HEK293 (cell line): ENCODE measurements around the gene GGPS1.

Experiments used
- HOXD13 ChIP-seq: sonication (generic); formaldehyde crosslinking; IDR thresholded peaks from 2 replicates; pipeline ENCODE4 v1.8.0; 2022; ENCODE audit warnings: missing genetic modification reagents, borderline replicate concordance
- OSR2 ChIP-seq: fragments of 450-650 bp; formaldehyde crosslinking; IDR thresholded peaks from 2 replicates; pipeline ENCODE4 v1.5.1; 2016; ENCODE audit warnings: missing biosample characterization, missing genetic modification characterization
- REPIN1 ChIP-seq: fragments of 450-650 bp; formaldehyde crosslinking; IDR thresholded peaks from 2 replicates; pipeline ENCODE4 v1.5.1; 2017; ENCODE audit warnings: missing biosample characterization, missing genetic modification characterization, low read depth
- SCRT2 ChIP-seq: fragments of 450-650 bp; formaldehyde crosslinking; IDR thresholded peaks from 2 replicates; pipeline ENCODE4 v1.5.1; 2016; ENCODE audit warnings: missing biosample characterization, missing genetic modification characterization
- TCF7L2 ChIP-seq: IDR thresholded peaks from 2 replicates; pipeline ENCODE4 v1.6.1; 2011; ENCODE audit warnings: low read depth, mild to moderate bottlenecking, inconsistent platforms, low read length, moderate library complexity, borderline replicate concordance
- ZBTB8A ChIP-seq: fragments of 450-650 bp; formaldehyde crosslinking; IDR thresholded peaks from 2 replicates; pipeline ENCODE4 v1.5.1; 2016; ENCODE audit warnings: missing biosample characterization, missing genetic modification characterization
- ZEB2 ChIP-seq: fragments of 450-650 bp; formaldehyde crosslinking; IDR thresholded peaks from 2 replicates; pipeline ENCODE4 v1.5.1; 2016; ENCODE audit warnings: missing biosample characterization, missing genetic modification characterization
- ZNF133 ChIP-seq: fragments of 450-650 bp; formaldehyde crosslinking; IDR thresholded peaks from 2 replicates; pipeline ENCODE4 v1.5.1; 2016; ENCODE audit warnings: missing biosample characterization, missing genetic modification characterization
- ZNF174 ChIP-seq: fragments of 450-650 bp; formaldehyde crosslinking; IDR thresholded peaks from 2 replicates; pipeline ENCODE4 v1.5.0; 2017; ENCODE audit warnings: missing biosample characterization, mild to moderate bottlenecking, missing genetic modification characterization
- ZNF175 ChIP-seq: fragments of 450-650 bp; formaldehyde crosslinking; IDR thresholded peaks from 2 replicates; pipeline ENCODE4 v1.5.1; 2016; ENCODE audit warnings: missing biosample characterization, missing genetic modification characterization
- ZNF239 ChIP-seq: fragments of 450-650 bp; formaldehyde crosslinking; IDR thresholded peaks from 2 replicates; pipeline ENCODE4 v1.5.1; 2016; ENCODE audit warnings: missing biosample characterization, missing genetic modification characterization
- ZNF24 ChIP-seq: fragments of 450-650 bp; formaldehyde crosslinking; IDR thresholded peaks from 2 replicates; pipeline ENCODE4 v1.5.1; 2016; ENCODE audit warnings: missing biosample characterization, missing genetic modification characterization
- ZNF274 ChIP-seq, 2 experiments: fragments of 200-500 bp in 1 of 2; fragments of 450-650 bp in 1 of 2; sonication (Bioruptor generic) in 1 of 2; formaldehyde crosslinking in 1 of 2; IDR thresholded peaks; 2 replicates each; pipeline versions ENCODE4 v1.5.1 to v1.6.1; 2014 to 2016; ENCODE audit warnings: borderline replicate concordance in 1 of 2, inconsistent platforms in 1 of 2, low read length in 1 of 2, missing biosample characterization in 1 of 2, missing genetic modification characterization in 1 of 2
- ZNF350 ChIP-seq: fragments of 450-650 bp; formaldehyde crosslinking; IDR thresholded peaks from 2 replicates; pipeline ENCODE4 v1.5.0; 2017; ENCODE audit warnings: missing biosample characterization, mild to moderate bottlenecking, missing genetic modification characterization
- ZNF48 ChIP-seq: fragments of 450-650 bp; formaldehyde crosslinking; IDR thresholded peaks from 2 replicates; pipeline ENCODE4 v1.5.1; 2016; ENCODE audit warnings: missing biosample characterization, missing genetic modification characterization
- ZNF529 ChIP-seq: fragments of 450-650 bp; formaldehyde crosslinking; IDR thresholded peaks from 2 replicates; pipeline ENCODE4 v1.5.1; 2017; ENCODE audit warnings: missing genetic modification characterization, missing biosample characterization; ENCODE audit not compliant: insufficient replicate concordance
- ZNF561 ChIP-seq: fragments of 450-650 bp; IDR thresholded peaks from 2 replicates; pipeline ENCODE4 v1.5.1; 2018; ENCODE audit warnings: missing biosample characterization, missing genetic modification characterization, borderline replicate concordance
- ZNF768 ChIP-seq: fragments of 450-650 bp; formaldehyde crosslinking; IDR thresholded peaks from 2 replicates; pipeline ENCODE4 v1.5.1; 2018; ENCODE audit warnings: missing biosample characterization, mild to moderate bottlenecking, missing genetic modification characterization
- ZNF843 ChIP-seq: fragments of 450-650 bp; formaldehyde crosslinking; IDR thresholded peaks from 2 replicates; pipeline ENCODE4 v1.5.1; 2016; ENCODE audit warnings: missing biosample characterization, missing genetic modification characterization
- ZXDB ChIP-seq: fragments of 450-650 bp; formaldehyde crosslinking; IDR thresholded peaks from 2 replicates; pipeline ENCODE4 v1.5.1; 2016; ENCODE audit warnings: missing biosample characterization, missing genetic modification characterization
- TF ChIP-seq, protein P1 (sequence below): fragments of 450-650 bp; formaldehyde crosslinking; conservative IDR thresholded peaks from 2 replicates; pipeline ENCODE4 v1.5.1; 2016; ENCODE audit warnings: low read depth, missing biosample characterization, missing genetic modification characterization
- TF ChIP-seq, protein P2 (sequence below): fragments of 450-650 bp; formaldehyde crosslinking; IDR thresholded peaks from 2 replicates; pipeline ENCODE4 v1.5.1; 2017; ENCODE audit warnings: missing biosample characterization, mild to moderate bottlenecking, missing genetic modification characterization, moderate library complexity
- TF ChIP-seq, protein P3 (sequence below): fragments of 450-650 bp; formaldehyde crosslinking; IDR thresholded peaks from 2 replicates; pipeline ENCODE4 v1.5.1; 2016; ENCODE audit warnings: missing biosample characterization, missing genetic modification characterization, borderline replicate concordance
- TF ChIP-seq, protein P4 (sequence below): fragments of 450-650 bp; IDR thresholded peaks from 2 replicates; pipeline ENCODE4 v1.5.1; 2018; ENCODE audit warnings: missing biosample characterization, missing genetic modification characterization

The GGPS1 gene

DNA sequence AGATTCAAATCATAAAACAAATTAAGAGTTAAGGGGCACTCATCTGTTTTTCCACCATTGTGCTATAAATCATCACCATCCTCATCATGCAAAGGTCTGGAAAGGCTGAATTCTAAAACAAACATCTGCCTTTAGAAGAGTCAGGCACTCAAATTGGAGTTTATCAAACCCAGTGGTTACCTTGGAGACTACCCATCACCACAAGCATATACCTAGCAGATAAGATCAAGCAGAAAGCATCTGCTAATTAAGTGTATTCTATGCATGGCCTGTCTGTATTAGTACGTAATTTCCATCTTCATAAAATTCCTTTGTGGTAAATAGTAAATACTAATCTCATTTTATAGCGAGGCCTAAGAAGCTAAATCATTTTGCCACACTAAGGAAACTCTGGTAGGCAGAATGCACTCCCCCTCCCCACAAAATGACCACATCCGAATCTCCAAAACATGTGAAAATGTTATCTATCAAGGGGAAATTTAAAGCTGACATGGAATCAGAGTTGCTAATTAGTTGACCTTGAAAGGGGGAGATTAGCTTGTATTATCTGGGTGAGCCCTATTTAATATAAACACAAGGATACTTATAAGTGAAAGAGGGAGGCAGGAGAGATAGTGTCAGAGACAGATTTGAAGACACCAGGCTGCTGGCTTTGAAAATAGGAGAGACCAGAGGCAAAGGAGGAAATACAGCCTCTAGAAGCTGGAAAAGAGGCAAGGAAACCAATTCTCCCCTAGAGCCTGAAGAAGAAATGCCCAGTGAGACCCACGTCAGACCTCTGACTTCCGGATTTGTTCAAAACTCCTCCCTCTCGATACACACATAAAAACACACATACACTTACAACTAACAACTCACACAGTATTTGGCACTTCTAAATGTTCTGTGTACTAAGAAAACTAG is 23.6 kb upstream of the GGPS1 start (continued):
- TF ChIP-seq, protein P1, sequence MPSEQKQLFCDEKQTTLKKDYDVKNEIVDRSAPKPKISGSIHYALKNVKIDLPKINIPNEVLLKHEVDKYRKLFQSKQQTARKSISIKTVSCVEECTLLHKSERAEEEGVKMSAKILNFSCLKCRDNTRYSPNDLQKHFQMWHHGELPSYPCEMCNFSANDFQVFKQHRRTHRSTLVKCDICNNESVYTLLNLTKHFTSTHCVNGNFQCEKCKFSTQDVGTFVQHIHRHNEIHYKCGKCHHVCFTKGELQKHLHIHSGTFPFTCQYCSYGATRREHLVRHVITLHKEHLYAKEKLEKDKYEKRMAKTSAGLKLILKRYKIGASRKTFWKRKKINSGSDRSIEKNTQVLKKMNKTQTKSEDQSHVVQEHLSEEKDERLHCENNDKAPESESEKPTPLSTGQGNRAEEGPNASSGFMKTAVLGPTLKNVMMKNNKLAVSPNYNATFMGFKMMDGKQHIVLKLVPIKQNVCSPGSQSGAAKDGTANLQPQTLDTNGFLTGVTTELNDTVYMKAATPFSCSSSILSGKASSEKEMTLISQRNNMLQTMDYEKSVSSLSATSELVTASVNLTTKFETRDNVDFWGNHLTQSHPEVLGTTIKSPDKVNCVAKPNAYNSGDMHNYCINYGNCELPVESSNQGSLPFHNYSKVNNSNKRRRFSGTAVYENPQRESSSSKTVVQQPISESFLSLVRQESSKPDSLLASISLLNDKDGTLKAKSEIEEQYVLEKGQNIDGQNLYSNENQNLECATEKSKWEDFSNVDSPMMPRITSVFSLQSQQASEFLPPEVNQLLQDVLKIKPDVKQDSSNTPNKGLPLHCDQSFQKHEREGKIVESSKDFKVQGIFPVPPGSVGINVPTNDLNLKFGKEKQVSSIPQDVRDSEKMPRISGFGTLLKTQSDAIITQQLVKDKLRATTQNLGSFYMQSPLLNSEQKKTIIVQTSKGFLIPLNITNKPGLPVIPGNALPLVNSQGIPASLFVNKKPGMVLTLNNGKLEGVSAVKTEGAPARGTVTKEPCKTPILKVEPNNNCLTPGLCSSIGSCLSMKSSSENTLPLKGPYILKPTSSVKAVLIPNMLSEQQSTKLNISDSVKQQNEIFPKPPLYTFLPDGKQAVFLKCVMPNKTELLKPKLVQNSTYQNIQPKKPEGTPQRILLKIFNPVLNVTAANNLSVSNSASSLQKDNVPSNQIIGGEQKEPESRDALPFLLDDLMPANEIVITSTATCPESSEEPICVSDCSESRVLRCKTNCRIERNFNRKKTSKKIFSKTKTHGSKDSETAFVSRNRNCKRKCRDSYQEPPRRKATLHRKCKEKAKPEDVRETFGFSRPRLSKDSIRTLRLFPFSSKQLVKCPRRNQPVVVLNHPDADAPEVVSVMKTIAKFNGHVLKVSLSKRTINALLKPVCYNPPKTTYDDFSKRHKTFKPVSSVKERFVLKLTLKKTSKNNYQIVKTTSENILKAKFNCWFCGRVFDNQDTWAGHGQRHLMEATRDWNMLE (tag by site-specific recombination): no peak
- TF ChIP-seq ZNF274 (IDR thresholded peaks at IDR 0.05; ENCODE audit: low read length) (no peak), ZNF274 (tag by site-specific recombination; IDR thresholded peaks at IDR 0.05; ENCODE audit: borderline replicate concordance) (no peak), ZNF133 (no peak), ZNF174 (tag by site-specific recombination) (no peak), ZNF175 (tag by site-specific recombination) (no peak), TCF7L2 (peak; percentile 40; the same call in 1 of the 2 replicates), REPIN1 (tag by site-specific recombination) (no peak), ZNF843 (tag by site-specific recombination) (peak; percentile 47; the same call in 1 of the 2 replicates), ZNF529 (no peak), ZNF239 (tag by site-specific recombination) (no peak), ZNF561 (tag by site-specific recombination) (no peak), SCRT2 (no peak), ZEB2 (tag by site-specific recombination) (no peak), ZNF48 (no peak), ZNF24 (tag by site-specific recombination) (no peak), ZXDB (tag by site-specific recombination) (peak; percentile 58), OSR2 (tag by site-specific recombination) (peak; percentile 72; the same call in 1 of the 2 replicates), ZNF768 (tag by site-specific recombination) (no peak), ZNF350 (no peak), ZBTB8A (tag by site-specific recombination) (no peak), HOXD13 (CRISPR knock-in tag) (no peak)
- TF ChIP-seq, protein P2, sequence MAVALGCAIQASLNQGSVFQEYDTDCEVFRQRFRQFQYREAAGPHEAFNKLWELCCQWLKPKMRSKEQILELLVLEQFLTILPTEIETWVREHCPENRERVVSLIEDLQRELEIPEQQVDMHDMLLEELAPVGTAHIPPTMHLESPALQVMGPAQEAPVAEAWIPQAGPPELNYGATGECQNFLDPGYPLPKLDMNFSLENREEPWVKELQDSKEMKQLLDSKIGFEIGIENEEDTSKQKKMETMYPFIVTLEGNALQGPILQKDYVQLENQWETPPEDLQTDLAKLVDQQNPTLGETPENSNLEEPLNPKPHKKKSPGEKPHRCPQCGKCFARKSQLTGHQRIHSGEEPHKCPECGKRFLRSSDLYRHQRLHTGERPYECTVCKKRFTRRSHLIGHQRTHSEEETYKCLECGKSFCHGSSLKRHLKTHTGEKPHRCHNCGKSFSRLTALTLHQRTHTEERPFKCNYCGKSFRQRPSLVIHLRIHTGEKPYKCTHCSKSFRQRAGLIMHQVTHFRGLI (tag by site-specific recombination): no peak
- TF ChIP-seq, protein P3, sequence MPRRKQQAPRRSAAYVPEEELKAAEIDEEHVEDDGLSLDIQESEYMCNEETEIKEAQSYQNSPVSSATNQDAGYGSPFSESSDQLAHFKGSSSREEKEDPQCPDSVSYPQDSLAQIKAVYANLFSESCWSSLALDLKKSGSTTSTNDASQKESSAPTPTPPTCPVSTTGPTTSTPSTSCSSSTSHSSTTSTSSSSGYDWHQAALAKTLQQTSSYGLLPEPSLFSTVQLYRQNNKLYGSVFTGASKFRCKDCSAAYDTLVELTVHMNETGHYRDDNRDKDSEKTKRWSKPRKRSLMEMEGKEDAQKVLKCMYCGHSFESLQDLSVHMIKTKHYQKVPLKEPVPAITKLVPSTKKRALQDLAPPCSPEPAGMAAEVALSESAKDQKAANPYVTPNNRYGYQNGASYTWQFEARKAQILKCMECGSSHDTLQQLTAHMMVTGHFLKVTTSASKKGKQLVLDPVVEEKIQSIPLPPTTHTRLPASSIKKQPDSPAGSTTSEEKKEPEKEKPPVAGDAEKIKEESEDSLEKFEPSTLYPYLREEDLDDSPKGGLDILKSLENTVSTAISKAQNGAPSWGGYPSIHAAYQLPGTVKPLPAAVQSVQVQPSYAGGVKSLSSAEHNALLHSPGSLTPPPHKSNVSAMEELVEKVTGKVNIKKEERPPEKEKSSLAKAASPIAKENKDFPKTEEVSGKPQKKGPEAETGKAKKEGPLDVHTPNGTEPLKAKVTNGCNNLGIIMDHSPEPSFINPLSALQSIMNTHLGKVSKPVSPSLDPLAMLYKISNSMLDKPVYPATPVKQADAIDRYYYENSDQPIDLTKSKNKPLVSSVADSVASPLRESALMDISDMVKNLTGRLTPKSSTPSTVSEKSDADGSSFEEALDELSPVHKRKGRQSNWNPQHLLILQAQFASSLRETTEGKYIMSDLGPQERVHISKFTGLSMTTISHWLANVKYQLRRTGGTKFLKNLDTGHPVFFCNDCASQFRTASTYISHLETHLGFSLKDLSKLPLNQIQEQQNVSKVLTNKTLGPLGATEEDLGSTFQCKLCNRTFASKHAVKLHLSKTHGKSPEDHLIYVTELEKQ (tag by site-specific recombination): no peak
- TF ChIP-seq, protein P4, sequence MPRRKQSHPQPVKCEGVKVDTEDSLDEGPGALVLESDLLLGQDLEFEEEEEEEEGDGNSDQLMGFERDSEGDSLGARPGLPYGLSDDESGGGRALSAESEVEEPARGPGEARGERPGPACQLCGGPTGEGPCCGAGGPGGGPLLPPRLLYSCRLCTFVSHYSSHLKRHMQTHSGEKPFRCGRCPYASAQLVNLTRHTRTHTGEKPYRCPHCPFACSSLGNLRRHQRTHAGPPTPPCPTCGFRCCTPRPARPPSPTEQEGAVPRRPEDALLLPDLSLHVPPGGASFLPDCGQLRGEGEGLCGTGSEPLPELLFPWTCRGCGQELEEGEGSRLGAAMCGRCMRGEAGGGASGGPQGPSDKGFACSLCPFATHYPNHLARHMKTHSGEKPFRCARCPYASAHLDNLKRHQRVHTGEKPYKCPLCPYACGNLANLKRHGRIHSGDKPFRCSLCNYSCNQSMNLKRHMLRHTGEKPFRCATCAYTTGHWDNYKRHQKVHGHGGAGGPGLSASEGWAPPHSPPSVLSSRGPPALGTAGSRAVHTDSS (tag by site-specific recombination): peak; percentile 54; the same call in 1 of the 2 replicates
